Natural killer cell (primary cell): ENCODE measurements around the gene RTN4. TPM values are rescaled to one million over a fixed set of nuclear protein-coding genes. Genes with fewer than 3 reads are reported as not detected.

ENCODE experiments used
- ATAC-seq, 3 donors: fragments of 150-1000 bp in 2 of 3; fragments of 200-7000 bp in 1 of 3; cut with Tn5 transposase; 1 replicate in 1 of 3; 2 replicates in 2 of 3; pipeline ENCODE4 v1.10.0; 2021; ENCODE audit warnings: mild to moderate bottlenecking in 2 of 3, moderate library complexity in 2 of 3
- DNase-seq, 2 donors: peaks; one replicate each; pipeline versions ENCODE4 v3.0.0 to v3.0.0-alpha.2; 2013 to 2021; ENCODE audit warnings: mixed read lengths in 1 of 2
- H3K27ac ChIP-seq: one replicate; pipeline ENCODE4 v1.5.1; 2013; ENCODE audit warnings: mild to moderate bottlenecking, low read length
- H3K27me3 ChIP-seq: one replicate; pipeline ENCODE4 v1.6.1; 2013; ENCODE audit warnings: low read length; ENCODE audit not compliant: control insufficient read depth, insufficient read depth
- H3K36me3 ChIP-seq: one replicate; pipeline ENCODE4 v1.6.1; 2013; ENCODE audit warnings: low read length; ENCODE audit not compliant: control insufficient read depth, insufficient read depth
- H3K4me1 ChIP-seq: one replicate; pipeline ENCODE4 v1.6.1; 2013; ENCODE audit warnings: low read length; ENCODE audit not compliant: control insufficient read depth, insufficient read depth
- H3K4me3 ChIP-seq: one replicate; pipeline ENCODE4 v1.5.1; 2013; ENCODE audit warnings: low read length
- H3K9me3 ChIP-seq: one replicate; pipeline ENCODE4 v1.6.1; 2013; ENCODE audit warnings: low read length; ENCODE audit not compliant: control insufficient read depth, insufficient read depth
- H3K27ac Mint-ChIP-seq, 2 donors: one replicate each; pipeline ENCODE4 v1.8.0; 2022; ENCODE audit warnings: mild to moderate bottlenecking in 2 of 2, mixed read lengths in 2 of 2, moderate library complexity in 1 of 2
- H3K27me3 Mint-ChIP-seq, 2 donors: one replicate each; pipeline ENCODE4 v1.8.0; 2022; ENCODE audit warnings: low read depth in 2 of 2, mixed read lengths in 2 of 2
- H3K36me3 Mint-ChIP-seq: one replicate; pipeline ENCODE4 v1.8.0; 2022; ENCODE audit warnings: mixed read lengths
- H3K4me1 Mint-ChIP-seq, 2 donors: one replicate each; pipeline ENCODE4 v1.8.0; 2022; ENCODE audit warnings: mixed read lengths in 2 of 2
- H3K4me3 Mint-ChIP-seq: one replicate; pipeline ENCODE4 v1.8.0; 2022; ENCODE audit warnings: mild to moderate bottlenecking, moderate library complexity, mixed read lengths
- H3K9me3 Mint-ChIP-seq, 2 donors: one replicate each; pipeline ENCODE4 v1.8.0; 2022; ENCODE audit warnings: mixed read lengths in 2 of 2
- WGBS: methylation state at CpG from one replicate; pipeline ENCODE4 v1.1.7; 2013; ENCODE audit warnings: missing lambda C conversion rate; ENCODE audit not compliant: insufficient coverage; 5-methylcytosine and 5-hydroxymethylcytosine counted together
- intact Hi-C: fragments of 100-400 bp; cut with micrococcal nuclease; formaldehyde crosslinking; loops from one replicate; pipeline ENCODE4 v1.14.2; 2022
- total RNA-seq, 4 donors: library from RNA; stranded (reverse); fragments of 120-200 nt in 1 of 4; gene quantifications; one replicate each; pipeline versions ENCODE4 v1.2.3 to v1.2.4, GENCODE V29; 2013 to 2022
- TF ChIP-seq, protein P1 (sequence below): fragments of 200-600 bp; IDR thresholded peaks from one replicate; pipeline ENCODE4 v1.8.0; 2022; ENCODE audit warnings: antibody characterized with exemption

Gene RTN4
- total RNA-seq, 3 donors from 2014 or later (not counting 1 experiment from before 2014, with no cell fraction given) = 100 to 117 (median 109) TPM

DNA sequence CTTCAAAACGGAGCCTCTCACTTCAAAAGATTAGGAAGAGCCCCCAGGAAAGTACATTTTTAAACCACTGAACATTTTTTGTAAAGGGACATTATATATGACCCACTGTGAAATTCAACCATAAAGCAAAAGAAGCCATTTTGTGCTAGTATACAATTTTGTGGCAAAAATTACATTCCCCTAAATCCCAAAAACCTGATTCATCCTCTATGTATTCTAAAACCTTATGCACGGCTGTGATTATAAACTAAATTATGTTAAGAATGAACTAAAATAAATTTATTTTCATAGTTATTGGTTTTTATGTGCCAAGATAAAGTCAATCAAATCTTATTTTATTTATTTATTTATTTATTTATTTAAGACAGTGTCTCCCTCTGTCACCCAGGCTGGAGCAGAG is 48.5 kb downstream of the RTN4 start:
- Histone ChIP-seq H3K36me3 (no peaks in the 10 kb centered on the region), H3K4me1 (no peaks in the 10 kb centered on the region), H3K9me3 (no peaks in the 10 kb centered on the region), H3K27me3 (no peaks in the 10 kb centered on the region), H3K27ac (no peak overlapping the region), H3K4me3 (no peak overlapping the region)
- ATAC-seq = no peak
- DNase-seq = no peak
- WGBS = 90% methylated on average over 1 of the region's 2 CpGs
- Mint-ChIP-seq H3K4me1 (peaks cover 66 to 75% of the 10 kb centered on the region in 2 donors), H3K36me3 (no peaks in the 10 kb centered on the region), H3K27me3 (no peaks in the 10 kb centered on the region), H3K9me3 (no peaks in the 10 kb centered on the region), H3K4me3 (no peak overlapping the region), H3K27ac (peak overlapping the region; percentile 15 to 55)
- intact Hi-C loops = no loop called here
- TF ChIP-seq, protein P1, sequence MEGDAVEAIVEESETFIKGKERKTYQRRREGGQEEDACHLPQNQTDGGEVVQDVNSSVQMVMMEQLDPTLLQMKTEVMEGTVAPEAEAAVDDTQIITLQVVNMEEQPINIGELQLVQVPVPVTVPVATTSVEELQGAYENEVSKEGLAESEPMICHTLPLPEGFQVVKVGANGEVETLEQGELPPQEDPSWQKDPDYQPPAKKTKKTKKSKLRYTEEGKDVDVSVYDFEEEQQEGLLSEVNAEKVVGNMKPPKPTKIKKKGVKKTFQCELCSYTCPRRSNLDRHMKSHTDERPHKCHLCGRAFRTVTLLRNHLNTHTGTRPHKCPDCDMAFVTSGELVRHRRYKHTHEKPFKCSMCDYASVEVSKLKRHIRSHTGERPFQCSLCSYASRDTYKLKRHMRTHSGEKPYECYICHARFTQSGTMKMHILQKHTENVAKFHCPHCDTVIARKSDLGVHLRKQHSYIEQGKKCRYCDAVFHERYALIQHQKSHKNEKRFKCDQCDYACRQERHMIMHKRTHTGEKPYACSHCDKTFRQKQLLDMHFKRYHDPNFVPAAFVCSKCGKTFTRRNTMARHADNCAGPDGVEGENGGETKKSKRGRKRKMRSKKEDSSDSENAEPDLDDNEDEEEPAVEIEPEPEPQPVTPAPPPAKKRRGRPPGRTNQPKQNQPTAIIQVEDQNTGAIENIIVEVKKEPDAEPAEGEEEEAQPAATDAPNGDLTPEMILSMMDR = no peak

DNA sequence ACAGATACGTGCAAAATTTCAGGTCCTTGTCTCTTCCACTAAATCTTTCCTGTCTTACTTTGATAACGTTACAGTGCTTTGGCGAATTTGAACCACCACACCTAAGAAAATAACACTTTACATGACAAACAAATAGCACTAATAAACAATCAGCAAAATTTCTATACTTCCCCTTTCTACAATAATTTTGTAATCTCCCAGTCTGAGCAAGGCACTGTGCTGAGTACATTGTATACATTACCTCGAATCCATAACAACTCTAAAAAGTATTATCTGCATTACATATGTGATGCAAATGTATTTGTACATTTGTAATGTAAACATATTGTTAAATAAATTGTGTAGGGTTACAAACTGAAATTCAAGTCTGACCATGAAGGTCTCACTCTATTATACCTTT is 49.9 kb downstream of the RTN4 start:
- DNase-seq = no peak
- TF ChIP-seq, protein P1 = no peak
- ATAC-seq = no peak
- H3K27ac Mint-ChIP-seq = peak overlapping the region; percentile 24 to 53
- H3K27me3 ChIP-seq = no peaks in the 10 kb centered on the region
- H3K27ac ChIP-seq = no peak overlapping the region
- no peaks in the 10 kb centered on the region for H3K27me3 Mint-ChIP-seq
- no peaks in the 10 kb centered on the region for H3K9me3 ChIP-seq
- H3K4me3 Mint-ChIP-seq = no peak overlapping the region
- no peaks in the 10 kb centered on the region for H3K36me3 Mint-ChIP-seq
- H3K9me3 Mint-ChIP-seq = no peaks in the 10 kb centered on the region
- no peak overlapping the region for H3K4me3 ChIP-seq
- intact Hi-C loops = no loop called here
- 72% methylated on average over 3 of the region's 4 CpGs for WGBS
- H3K4me1 Mint-ChIP-seq = peaks cover 71 to 78% of the 10 kb centered on the region in 2 donors
- H3K36me3 ChIP-seq = no peaks in the 10 kb centered on the region
- no peaks in the 10 kb centered on the region for H3K4me1 ChIP-seq

DNA sequence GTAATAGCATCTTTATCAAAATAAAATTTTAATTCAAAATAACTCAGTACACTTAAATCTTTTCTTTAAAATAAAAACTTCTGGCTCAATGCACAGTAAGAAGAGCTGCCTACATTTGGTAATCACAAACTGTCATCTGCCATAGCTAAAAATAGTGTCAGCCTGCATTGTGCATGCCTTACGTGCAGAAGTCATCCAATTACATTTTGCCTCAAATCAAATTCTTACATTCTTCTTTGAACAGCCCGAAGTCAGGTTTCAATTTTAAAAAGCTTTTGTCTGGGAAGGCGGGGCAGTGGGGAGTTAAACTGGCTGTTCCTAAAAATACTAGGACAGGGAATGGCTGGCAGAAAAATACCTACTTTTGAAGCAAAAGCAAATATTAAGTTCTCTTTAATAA is 51.1 kb downstream of the RTN4 start:
- H3K27me3 Mint-ChIP-seq = no peaks in the 10 kb centered on the region
- TF ChIP-seq, protein P1 = no peak
- 33% methylated on average over 3 of the region's 3 CpGs for WGBS
- intact Hi-C loops = no loop called here
- peaks cover 69 to 79% of the 10 kb centered on the region in 2 donors for H3K4me1 Mint-ChIP-seq
- no peaks in the 10 kb centered on the region for H3K9me3 Mint-ChIP-seq
- ATAC-seq = no peak
- Histone ChIP-seq H3K36me3 (no peaks in the 10 kb centered on the region), H3K4me3 (no peak overlapping the region), H3K4me1 (no peaks in the 10 kb centered on the region), H3K27me3 (no peaks in the 10 kb centered on the region), H3K9me3 (no peaks in the 10 kb centered on the region), H3K27ac (no peak overlapping the region)
- no peak for DNase-seq
- no peaks in the 10 kb centered on the region for H3K36me3 Mint-ChIP-seq
- no peak overlapping the region for H3K4me3 Mint-ChIP-seq
- H3K27ac Mint-ChIP-seq = peak overlapping the region; percentile 12 to 53

DNA sequence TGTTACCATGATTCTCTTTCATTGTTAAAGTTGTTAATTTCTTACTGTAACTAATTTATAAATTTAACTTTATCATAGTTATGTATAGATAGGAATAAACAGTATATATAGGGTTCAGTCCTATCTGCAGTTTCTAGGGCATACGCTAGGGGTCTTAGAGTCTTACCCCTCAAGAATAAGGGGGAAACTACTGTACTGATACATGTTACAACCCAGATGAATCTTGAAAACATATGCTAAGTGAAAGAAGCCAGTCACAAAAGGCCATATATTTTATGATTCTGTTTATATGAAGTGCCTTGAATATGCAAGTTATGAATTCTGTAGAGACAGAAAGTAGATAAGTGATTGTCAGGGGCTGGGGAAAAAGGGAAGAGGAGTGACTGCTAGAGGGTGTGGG is 52.4 kb downstream of the RTN4 start:
- no peaks in the 10 kb centered on the region for H3K9me3 ChIP-seq
- no peaks in the 10 kb centered on the region for H3K4me1 ChIP-seq
- peaks cover 78 to 79% of the 10 kb centered on the region in 2 donors for H3K4me1 Mint-ChIP-seq
- WGBS = 100% methylated on average over 1 of the region's 1 CpG
- H3K27me3 Mint-ChIP-seq = no peaks in the 10 kb centered on the region
- DNase-seq (no peak), ATAC-seq (no peak)
- no peaks in the 10 kb centered on the region for H3K36me3 Mint-ChIP-seq
- intact Hi-C loops = no loop called here
- H3K27me3 ChIP-seq = no peaks in the 10 kb centered on the region
- H3K27ac ChIP-seq = no peak overlapping the region
- TF ChIP-seq, protein P1 = no peak
- H3K4me3 ChIP-seq = no peak overlapping the region
- H3K27ac Mint-ChIP-seq = peak overlapping the region in 1 of 2 donors; percentile 12
- no peak overlapping the region for H3K4me3 Mint-ChIP-seq
- H3K9me3 Mint-ChIP-seq = no peaks in the 10 kb centered on the region
- no peaks in the 10 kb centered on the region for H3K36me3 ChIP-seq
